ENCODE data around the gene GRAMD1B.

Gene GRAMD1B

GRCh38 chr11:123478352-123478987 is 48.4 kb downstream of the GRAMD1B start:
- DNase-seq, result peak; percentile 78

DNA sequence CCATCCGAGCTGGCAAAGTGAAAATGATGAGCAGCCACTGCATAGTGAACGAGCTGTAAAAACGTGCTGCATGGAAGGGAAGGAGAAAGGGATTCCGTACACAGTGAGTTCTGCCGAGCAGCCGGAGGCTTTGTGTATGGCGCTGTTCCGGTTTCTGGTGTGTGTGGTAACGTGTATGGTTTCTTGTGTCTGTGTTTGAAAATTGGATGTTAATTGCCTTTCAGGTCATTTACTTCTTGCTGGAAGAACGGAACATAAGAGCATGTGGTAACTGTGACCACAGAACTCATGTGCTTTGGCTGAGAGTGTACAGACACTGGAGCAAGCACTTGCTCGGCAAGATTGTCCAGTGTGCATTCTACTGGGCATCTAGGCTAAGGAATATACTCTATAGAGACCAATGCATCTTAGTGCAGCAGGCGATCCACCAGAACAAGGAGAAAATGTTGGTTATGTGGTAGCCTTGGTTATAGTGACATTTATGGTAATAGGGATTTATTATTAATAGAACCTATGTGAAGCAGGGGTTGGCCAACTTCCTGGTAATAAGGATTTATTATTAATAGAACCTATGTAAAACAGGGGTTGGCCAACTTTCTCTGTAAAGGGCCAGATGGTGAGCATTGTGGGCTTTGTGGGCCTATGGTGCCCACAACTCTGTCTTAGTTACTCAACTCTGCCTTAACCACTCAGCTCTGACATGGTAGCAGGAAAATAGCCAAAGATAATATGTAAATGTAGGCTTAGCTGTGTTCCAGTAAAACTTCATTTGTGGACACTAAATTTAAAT is 49.2 kb downstream of the GRAMD1B start:
- peak; percentile 60 for DNase-seq

DNA sequence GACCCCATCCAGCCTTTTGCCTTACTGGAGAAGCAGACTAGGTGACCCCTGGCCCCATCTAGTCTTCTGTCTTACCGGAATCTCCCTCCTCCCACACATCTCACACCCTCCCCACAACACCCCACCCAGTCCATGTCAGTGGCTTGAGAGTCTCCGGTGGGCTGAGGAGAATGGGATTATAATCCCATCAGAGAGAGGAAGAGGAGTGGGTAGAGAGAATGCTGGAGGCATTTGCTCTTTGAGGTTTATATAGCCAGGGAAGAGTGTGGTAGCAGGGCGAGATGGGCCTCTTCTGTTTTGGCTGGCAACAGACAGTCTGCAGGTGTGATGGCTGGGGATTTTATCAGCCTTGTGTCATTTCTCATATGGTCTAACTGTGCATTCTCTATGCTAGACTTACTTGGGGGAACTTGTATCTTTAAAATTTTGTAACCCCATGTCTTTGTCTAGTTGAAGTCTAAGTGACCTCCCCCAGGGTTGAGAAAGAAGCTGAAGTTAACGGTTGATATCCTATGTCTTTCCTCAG is 50.3 kb downstream of the GRAMD1B start:
- DNase-seq, result peak; percentile 61

GRCh38 chr11:123480882-123481281 is 50.8 kb downstream of the GRAMD1B start:
- no peak for DNase-seq

- DNase-seq, result peak; percentile 77
These were observed 51.6 kb downstream of the GRAMD1B start for GRCh38 chr11:123481640-123482039.

- no peak for DNase-seq
These were observed 52.1 kb downstream of the GRAMD1B start for GRCh38 chr11:123482218-123482617.

GRCh38 chr11:123483058-123483457 is 53.0 kb downstream of the GRAMD1B start:
- no peak for DNase-seq

DNA sequence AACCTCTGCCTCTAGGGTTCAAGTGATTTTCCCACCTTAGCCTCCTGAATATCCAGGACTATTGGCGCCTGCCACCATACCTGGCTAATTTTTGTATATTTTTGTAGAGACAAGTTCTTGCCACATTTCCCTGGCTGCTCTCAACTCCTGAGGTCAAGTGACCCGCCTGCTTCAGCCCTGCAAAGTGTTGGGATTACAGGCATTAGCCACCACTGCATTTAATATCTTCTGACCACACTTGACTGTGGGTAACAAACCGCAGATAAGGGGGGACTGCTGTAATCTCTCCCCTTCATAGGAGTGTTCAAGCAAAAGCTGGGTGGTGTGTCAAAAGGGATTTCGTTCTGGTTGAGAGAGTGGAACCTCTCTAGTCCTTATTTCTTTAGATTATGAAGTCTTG is 53.4 kb downstream of the GRAMD1B start:
- DNase-seq, result peak; percentile 89

DNA sequence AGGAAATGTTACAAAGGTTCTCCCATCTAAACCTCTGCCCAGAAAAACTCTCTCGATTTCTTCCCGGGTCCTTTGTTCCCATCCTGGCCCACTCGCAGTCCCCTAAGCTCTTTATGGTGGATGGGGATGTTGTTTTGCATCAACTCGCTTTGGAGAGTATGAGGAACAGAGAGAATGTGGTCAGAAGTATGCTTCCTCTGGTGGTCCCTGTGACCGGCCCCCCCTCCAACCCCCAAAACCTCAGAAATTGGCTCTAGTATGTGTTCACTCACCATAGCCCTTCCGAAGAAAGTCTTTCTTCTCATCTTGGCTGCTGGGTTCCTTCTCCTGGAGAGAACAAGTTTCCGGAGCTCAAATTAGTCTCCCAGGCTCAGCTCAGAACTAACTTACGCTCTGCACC is 54.4 kb downstream of the GRAMD1B start:
- peak; percentile 58 for DNase-seq

DNA sequence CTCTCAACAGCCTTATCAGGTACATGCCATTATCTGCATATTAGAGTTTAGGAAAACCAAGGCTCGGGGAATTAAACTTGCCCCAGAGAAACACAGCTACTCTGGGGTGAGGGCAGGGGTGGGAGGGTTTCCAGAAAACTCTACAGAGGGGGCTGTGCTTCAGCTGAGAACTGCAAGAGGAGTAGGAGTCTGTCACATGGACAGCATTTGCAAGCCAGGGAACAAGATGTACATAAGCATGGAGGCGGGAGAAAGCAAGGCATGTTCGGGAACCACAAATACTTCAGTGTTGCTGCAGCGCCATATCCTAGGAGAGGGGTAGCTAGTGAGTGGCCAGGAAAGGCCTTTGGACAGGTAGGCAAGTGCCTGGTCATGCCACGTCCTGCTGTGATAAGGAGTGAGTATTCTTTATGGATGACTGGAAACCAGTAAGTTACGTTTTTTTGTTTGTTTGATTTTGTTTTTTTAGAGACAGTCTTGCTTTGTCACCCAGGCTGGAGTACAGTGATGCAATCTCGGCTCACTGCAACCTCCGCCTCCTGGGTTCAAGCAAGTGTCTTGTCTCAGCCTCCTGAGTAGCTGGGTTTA is 57.2 kb downstream of the GRAMD1B start:
- no peak for DNase-seq

GRCh38 chr11:123490527-123490926 is 60.5 kb downstream of the GRAMD1B start:
- no peak for DNase-seq

- DNase-seq, result no peak
These were observed 61.2 kb downstream of the GRAMD1B start for GRCh38 chr11:123491241-123491640.

DNA sequence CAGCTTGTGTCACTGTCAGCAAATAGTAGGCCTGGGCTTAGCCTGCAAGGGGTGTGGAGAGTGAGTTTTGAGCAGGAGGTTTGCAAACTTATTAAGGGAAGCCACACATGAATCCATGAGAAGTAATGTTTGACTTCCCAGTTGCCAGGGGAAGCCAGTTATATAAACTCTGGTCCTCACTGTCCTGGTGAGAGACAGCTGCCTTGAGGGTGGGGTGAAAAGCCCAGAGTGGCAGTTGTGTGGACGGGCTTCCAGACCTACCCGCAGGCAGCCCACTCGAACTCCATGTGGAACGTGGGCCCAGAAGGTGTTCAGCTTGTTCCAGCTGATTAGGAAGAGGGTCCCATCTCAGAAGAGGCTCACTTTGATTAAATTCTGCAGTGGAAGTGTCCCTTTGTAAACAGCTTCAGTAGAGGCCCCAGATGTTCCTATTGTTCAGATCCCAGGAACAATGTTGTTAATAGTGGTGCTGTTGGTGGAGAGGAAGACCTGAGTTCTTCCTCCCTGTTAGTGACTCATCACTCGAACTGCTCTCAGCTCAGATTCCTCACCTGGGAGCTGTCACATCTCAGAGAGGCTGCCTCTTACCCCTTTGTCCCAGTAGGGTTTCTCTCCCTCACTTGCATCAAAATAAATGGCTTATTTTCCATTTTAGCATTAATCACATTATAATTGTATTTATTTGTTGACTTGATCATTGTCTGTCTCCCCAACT is 63.4 kb downstream of the GRAMD1B start:
- DNase-seq, result no peak

DNA sequence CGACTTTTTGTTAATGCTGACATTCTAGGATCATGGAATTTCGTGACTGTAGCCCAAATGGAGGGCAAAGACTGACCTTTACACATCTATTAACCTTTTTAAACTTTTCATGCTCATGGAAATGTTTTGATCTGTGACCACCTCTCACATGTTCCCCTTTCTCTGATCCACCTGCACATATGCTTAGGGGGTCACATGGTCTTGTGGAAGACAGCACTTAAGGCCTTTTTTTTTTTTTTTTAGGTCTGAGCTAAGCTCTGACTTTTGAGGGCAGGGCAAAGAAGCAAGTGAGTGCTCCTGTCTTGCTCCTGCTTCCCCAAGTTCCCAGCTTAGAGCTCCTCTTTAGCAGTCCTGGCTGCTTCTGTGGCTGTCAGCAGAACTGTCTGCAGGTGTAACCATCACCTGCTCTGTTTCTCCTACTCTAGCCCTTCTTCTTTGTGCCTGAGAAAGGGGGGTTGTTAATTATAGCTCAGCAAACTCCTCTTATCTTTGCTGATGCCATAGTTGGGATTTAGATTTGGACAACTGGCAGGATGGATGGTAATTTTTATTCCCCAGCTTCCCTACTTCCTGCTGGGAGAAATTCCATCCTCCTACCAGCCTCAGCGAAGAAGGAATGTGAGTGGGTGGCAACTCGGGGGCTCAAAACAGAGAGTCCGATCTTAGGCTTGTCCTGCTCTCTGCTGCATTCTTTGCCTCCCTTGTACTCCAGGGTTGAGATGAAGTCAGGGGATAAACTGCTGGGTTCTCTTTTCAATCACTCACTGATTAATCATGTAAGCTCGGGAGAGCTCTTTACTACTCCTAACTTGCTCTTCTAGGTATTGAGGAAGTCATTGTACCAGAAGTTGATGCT is 64.4 kb downstream of the GRAMD1B start:
- DNase-seq, result no peak

- peak; percentile 67 for DNase-seq
These were observed 74.3 kb downstream of the GRAMD1B start for GRCh38 chr11:123504401-123504800.

DNA sequence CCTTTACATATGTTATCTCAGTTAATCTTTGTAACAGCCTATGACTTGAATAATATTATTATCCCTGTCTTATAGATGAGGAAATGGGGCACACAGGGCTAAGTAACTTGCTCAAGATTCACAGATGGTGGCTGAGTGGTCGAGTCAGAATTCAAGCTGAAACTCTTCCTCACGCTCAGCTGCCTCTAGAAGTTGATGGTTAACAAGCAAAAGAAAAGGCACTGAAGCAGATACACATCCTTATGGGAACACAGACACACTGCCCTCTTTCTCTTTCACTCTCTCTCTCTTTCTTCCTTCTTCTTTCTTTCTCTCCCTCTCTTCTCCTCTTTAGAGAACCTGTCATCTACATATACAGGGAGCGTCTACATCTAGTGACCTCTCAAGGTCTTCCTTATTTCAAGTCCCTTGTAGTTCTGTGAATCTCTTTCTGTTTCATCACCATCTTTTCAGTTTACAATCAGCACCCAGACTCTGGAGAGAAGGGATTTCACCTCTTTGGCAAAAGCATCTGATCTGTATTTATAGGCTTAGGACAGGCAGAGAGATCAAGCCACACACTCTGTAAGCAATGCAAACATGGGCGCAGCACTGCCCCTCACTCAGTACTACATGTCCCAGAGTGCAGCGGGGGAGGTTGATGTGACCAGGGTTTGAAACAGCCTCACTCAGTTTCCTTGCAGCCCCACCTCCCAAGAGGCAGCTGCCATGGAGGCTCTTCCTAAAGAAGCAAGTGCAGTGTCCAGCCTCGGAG is 75.7 kb downstream of the GRAMD1B start:
- DNase-seq, result no peak

DNA sequence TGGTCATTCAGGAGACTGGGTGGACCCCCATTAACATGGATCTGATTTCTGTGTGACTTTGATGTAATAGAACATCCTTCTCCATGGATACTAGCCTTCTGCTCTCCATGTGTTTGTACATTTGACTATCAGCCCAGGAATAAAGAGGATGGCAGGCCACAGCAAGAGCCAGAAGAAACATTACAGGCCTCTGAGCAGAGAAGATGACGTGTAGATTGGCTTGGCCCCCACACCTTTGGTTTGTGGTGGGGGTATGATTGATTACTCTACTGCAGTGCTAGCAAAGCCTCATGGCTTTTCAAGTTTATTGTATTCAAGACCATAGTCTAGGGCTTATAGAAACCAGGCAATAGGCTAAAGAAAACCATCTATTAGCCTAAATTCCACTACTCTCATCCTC is 77.0 kb downstream of the GRAMD1B start:
- no peak for DNase-seq

DNA sequence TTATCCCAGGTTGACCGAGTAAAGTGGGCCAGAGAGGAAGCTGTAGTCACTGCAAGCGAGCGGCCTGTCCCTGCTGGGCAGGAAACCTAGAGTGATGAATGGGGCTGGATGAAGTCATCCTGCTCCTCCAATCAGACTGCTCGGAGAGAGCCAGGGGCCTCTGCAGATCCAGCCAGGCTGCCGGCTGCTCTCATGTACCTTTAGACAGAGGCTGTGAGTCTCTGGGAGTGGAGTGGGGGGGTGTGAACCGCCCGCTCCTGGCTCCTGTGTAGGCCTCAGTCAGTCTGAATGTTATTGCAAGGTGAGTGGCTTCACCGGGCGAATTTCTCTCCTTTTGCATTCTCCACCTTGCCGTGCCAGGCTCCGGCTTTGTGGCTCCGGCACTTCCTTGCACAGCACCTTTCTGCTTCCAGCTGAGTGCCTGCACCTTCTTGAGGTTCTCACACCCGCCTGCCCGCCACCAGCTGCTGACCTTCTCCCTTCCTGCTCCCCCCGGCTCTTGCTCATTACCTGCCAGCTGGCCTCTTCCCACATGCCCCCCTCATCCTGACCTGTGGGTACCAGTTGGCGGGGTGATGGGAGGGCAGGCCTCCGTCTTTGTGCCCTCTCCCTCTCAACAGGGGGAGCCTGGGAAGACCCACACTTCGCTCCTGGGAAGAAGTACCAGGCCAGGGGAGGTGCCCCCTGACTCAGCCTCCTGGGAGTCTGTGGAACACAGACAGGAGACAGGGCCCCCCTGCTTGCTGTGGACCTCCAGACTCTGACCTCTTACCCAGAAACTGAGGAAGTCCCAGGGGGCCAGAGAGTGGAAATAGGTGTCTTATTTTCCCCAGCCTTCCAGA is 79.9 kb downstream of the GRAMD1B start:
- DNase-seq, result no peak

DNA sequence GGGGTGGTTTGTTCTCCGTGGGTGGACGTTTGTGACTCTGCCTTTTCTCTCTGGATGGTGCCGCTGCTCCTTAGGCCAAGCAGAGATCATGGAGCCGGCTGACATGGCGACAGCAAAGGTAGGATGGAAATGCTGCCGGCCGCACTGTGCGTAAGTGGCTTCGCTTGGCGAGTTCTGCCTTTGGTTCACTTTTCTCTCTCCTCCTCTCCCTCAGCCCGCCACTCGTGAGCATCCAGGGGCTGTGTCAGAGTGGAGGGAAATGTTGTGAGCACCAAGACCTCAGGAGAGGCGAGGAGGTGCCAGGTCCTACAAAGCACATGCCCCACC is 80.5 kb downstream of the GRAMD1B start:
- DNase-seq, result no peak

- DNase-seq, result peak; percentile 90
These were observed 81.2 kb downstream of the GRAMD1B start for GRCh38 chr11:123511037-123511870.
